NCI-H2081 (cell line): ENCODE results near the gene ARHGAP40.

Source experiments
- DNase-seq, 2 experiments: peaks; one replicate each; lab custom pipeline; 2025; lab: John Stamatoyannopoulos, UW

The ARHGAP40 gene

DNA sequence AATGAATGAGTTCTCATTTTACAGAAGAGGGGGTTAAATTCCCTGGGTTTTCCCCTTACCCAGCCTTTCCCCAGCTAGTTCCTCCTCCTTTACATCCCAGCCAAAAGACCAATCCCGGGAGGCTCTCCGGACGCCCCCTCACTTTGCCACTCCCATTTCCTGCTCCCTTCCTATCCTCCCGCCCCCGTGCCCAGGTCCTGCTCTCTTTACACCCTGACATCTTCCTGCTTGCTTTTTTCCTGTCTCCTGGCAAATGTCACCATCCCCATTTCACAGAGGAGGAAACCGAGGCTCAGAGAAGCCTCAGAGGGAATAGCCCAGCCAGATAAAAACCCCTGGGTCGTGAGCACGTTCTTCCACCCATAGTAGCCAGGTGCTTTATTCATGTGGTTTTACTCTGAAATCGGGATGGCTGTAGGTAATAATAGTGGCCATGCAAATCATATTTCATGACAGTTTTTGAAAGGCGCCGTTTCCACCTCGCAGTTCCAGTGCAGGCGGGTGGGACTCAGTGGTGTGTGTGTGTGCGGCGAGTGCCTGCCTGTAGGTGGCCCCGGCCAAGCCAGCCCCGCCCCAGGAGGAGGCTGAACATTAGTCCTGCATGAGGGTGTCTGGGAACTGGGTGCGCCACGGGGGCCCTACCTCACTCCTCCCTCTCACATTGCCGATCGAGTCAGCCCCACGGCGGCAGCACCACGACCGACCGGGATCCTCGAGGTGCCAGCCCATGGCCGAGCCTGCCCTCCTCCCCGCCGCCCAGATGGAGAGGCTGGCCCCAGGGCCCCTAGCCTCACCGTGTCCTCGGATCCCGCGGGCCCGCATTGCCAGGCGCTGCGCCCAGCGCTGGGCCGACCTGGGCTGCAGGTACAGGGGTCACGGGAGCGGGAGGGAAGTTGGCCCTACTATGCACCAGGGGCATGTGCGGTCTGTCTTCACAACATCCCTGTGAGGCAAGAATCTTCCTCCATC, at the start of gene ARHGAP40:
Gene ARHGAP40, plus strand, starts transcription at position 594 of the 969 bp plus-strand sequence.
- peak in 1 of 2 experiments; percentile 30 for DNase-seq

DNA sequence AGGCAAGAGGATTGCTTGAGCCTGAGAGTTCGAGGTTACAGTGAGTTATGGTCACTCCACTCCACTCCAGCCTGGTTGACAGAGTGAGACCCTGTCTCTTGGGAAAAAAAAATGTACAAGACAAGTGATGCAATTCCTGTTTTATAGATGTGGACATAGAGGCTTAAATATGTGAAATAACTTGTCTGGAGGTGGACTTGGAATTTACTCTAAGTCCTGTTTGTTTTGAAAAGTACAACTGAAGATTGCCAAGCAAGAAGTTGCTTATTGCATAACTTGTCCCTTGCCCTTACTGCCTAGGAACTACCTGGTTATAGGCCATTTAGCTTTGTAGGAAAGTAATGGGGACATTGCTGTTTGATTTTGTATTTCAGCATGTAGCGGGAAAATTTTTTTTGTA, 46.6 kb upstream of the ARHGAP40 start:
- DNase-seq: no peak

DNA sequence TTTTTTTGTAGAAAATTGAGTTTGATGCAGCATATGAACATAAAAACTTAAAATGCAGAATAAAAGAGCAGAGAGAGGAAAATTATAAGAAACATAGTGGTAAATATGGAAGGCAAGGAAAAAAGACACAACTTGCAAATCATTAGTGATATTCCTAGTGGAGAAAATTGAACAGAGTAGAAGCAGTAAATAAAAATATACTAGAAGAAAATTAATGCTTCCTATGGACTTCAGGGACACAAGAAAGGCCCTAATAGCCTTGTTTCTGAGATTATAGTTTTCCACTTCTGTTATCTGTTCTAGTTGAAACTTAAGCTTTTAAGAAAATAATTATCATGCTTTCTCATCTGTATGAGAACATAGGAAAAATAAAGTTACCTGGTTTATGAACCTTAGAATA, 46.2 kb upstream of the ARHGAP40 start:
- DNase-seq: no peak

DNA sequence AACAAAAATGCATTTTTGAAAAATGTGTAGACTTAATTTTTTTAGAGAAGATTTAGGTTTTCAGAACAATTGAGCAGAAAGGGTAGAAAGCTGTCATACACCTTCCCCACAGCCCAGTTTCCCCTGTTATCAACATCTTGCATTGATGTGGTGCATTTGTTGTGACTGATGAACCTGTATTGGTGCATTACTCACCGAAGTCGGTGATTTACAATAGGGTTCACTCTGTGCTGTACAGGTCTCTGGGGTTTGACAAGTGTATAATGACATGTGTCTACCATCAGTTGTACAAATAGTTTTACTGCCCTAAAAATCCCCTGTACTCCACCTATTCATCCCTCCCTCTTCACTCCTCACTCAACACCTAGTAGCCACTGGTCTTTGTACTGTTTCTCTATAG, 44.4 kb upstream of the ARHGAP40 start:
- no peak for DNase-seq

DNA sequence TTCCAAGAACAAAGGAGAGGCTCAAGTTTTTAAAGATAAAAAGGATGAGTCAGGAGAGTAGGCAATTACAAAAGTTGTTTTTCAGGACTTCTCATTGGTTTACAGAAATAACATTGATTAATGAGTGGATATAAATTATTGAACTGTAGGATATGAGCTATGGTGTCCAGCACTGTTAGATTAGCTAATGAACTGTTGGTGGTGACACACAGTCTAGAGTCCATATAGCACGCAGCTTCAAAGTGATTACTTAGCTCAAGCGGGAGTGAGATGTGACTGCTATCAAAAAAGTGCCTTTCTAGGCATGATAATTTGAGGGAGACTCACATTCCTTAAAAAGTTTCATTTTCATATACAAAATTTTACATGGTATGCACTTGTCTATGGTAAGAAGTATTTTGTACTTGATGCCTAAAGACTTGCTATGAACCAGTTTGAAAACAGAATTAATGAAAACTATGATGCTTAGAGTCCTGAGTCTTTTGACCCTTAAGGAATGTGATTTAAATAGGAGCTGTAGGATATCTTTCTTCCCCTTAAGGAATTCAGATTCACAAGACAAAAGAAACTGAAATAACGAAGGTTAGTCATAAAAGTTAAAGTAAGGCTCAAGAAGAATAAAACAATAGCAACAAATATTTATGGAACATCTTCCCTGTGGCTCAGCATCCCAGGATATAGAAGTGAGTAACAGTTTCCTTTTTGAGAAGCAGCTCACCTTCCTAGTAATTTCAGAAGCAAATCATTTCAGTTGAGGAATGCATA, 42.8 kb upstream of the ARHGAP40 start:
- no peak for DNase-seq

DNA sequence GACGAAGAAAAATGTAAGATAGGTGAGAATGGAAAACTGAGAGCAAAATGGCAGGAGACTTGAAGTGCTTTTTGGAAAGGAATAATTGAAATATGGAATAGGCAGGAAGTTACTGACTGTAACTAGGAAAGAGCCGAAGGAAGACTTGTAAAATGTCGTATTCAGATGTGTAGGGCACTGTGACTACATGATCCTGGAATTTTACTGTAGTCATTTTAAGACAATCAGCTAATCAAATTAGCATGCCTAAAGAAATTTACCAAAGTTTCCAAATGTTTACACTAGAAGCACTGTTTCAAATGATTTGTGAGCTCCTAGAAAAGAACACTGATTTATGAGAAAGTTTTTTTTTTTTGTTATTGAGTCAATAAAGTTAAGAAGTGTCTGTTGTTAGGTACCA, 41.8 kb upstream of the ARHGAP40 start:
- no peak for DNase-seq

DNA sequence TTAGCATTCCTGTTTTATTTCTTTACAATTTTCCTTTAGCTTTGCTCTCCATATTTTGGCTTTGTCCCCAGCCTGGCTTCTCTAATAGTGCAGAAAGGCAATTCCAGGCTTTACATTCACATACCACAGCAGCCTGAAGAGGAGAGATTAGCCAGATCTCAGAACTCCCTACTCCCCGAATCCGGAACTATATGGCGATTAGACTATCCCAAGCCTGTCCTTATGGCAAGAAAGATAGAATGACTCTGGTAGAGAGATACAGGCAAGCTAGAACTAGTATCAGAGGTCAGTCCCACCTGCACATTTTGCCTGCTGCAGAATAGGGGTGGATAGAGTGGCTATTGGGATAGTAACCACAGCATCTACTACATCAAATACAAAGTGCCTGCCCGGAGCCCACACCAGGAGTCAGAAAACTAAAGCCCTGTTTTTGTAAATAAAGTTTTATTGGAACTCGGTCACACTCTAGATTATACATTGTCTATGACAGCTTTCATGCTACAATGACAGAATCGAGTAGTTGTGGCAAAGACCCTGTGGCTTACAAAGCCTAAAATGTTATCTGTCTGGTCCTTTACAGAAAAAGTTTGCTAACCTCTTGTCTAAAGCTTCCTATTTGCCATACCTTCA, 37.7 kb upstream of the ARHGAP40 start:
- DNase-seq: no peak

DNA sequence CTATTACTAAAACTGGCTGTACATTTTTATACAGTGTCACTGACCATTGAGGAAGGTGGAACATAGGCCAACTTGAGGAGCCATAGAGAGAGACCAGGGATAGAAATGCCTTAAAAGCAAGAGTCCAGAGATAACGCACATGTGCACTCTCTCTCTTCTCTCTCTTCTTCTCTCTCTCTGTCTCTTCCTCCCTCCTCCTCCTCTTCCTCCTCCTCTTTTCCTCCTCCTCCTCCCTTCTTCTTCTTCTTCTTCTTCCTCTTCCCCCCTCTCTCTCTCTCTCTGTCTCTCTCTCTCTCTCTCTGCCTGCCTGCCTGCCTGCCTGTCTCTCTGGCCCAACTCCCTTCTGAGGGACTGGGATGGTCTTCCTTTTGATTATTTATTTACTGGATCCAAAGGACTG, 36.9 kb upstream of the ARHGAP40 start:
- no peak for DNase-seq

DNA sequence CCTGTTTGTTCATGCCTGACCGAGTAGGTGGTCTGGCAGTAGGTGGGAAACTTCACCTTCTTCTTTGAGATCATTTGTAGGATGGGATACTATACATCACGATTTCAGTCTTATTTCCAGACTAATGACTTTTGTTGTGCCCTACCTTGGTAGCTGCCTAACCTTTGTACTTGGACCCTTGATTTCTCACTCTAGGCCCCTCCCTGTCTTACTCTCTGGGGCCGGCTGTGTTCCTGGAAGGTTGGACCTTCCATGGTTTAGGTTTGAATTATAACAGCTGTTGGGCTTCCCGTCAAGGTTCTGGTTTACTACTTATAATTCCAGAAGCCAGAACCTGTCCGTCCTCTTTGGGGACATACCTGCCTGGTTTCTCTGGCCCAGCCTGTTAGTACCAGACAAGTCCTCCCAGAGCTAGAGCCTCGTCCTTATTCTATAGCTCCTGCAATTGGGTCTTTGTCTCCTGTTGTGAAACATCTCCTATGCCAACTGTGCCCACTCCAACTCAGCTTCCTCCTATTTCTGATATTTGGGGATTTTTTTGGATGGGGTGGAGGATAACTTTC, 35.5 kb upstream of the ARHGAP40 start:
- no peak for DNase-seq

DNA sequence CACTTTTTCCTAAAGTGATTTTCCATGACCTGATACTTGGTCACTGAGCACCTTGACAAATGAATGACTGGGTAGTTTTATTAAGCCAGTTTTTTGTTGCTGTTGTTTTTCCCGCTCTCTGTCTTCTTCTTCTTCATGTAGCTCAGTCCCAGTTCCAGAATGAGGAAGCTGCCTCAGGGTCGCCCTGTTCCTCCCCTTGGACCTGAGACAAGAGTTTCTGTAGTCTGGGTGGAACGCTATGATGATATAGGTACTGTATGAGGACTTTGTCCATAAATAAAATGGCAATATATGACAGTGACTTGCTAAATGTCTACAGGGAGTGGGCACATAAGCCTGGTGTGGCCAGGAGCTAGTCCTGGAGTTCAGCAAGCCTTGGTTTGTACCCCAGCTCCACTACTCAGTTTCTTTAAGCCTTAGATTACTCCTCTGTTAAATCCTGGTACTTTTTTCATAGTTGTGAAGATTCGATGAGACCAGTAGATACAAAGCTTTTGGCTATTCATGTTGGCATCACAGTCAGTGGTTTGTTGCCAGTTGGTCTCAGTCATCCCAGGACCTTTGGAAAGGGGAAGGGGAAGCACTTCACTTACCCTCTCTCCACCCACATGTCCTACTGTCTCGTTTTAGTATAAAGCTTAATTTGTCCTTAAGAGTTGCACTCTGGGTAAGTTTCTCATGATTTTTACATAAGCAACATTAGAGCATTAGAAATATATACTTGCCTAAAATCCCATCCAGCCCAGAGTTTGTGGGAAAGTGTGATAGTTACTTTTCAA, 31.7 kb upstream of the ARHGAP40 start:
- no peak for DNase-seq

DNA sequence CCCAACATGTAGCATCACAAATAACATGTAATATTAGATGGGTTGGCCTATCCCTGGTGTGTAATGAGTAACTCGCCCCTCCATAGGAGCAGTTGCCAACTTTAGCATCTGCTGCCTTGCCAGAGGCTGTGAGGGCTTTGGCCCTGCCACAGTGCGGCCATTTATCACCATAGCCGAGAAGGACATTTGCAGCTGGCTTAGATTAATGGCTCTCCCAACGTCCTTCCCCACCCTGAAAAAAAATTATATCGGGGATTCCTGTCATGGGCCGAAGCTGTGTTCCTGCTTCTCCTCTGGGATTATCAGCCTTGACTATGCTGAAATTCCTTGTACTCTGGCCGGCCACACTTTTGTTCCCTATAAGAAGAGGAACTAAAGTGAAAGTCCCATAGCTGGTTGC, 28.2 kb upstream of the ARHGAP40 start:
- DNase-seq: no peak

DNA sequence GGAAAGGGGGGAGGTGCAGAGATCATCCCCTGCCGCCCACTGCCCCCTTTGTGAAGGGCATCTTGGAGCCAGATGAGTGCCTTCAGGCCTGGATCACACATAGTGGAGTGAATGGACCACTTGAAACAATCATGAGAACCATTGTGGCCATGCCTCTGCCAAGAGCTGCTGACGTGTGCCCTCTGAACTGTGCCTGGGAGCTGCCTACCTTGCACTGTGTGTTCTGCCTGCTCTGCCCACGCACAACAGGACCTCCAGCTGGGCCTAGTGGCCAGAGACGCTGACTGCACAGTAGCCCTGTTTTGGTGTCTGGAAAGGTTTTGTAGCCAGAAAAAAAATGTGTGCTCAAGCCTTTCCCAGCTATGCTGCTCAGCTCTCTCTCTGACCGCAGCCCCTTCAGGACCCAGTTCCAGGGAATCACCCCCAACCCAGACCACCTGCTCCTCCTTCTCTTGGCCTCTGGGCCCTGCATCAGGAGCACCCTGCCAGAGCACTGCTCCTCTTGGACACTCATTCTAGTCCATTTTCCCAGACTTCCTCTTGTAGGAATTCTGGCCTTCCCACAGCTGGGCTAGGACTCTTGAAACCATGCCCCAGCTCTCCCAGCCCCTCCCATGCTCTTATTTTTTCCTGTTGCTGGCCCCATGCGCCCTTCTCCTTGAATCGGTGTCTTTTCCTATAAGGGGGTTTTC, 22.2 kb upstream of the ARHGAP40 start:
- DNase-seq: no peak

DNA sequence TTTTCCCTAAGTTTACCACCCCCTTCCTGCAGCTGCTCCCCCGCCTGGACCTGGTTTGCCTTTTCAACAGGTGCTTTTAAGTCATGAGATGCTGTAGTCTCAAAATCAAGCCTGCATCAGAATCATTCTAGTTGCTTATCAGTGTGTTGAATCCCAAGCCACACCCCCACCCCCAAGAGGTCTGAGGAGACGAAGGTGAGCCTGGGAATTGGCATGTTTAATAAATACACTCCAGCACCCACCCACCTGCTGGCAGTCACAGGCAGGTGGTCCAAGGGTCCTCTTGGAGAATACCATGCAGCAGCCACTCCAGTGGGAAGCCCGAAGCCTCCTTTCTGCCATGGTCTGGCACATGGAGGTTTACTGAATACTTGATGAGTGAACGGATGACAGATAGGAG, 21.7 kb upstream of the ARHGAP40 start:
- no peak for DNase-seq

DNA sequence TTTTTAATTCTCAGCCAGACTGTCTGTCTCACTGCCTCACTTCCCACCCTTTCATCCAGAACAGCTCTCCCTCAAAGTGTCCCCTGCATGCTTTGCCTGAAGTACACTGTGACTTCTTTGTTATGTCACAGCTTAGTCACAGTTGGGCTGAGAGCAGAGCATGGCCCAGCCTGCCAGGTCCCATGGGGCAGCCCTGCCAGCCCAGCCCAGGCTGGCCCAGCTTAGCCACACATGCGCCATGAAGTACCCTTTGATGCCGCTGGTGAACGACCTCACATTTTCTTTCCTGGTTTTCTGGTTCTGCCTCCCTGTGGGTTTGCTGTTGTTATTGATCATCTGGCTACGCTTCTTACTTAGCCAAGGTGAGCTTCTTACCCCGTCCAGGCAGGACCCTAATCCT, 20.6 kb upstream of the ARHGAP40 start, which contains the start of gene ADIG:
Gene ADIG, plus strand, starts transcription at position 185 of the 400 bp plus-strand sequence. Its CDS starts 54 bp downstream, at position 239.
- DNase-seq: no peak

DNA sequence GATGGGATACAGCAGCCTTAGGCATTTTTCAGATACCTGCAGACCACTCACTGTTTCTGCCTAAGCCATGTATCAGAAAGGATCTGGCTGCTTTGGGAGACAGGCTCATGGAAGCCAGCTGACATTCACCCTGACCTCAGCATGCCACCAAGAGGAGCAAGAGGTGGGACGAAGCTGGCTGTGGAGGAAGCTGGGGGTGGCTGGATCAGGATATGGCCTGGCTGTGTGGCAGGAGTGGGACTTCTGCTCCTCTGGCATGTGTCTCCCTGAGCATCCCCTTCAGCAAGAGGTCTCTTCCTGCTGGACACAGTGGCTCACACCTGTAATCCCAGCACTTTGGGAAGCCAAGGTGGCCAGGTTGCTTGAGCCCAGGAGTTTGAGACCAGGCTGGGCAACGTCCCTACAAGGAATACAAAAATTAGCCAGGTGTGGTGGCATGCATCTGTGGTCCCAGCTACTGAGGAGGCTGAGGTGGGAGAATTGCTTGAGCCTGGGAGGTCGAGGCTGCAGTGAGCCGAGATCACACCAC, 19.7 kb upstream of the ARHGAP40 start:
- no peak for DNase-seq

DNA sequence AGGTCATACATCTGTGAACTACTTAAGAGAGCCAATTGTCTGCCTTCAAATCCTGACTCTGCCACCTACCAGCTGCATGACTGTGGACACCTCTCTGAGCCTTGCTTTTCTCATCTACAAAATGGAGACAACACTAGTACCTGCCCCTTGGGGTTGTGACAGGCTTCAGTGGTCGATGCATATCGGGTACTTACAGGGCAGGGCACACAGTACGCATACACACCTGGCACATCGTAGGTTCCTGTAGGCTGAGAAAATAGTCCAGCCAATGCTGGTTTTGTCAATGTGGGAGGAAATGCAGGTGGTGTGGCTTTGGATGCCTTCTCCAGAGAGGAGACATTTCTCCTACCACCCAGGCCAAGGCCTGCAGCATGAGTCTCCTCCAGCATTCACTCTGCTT, 18.3 kb upstream of the ARHGAP40 start:
- no peak for DNase-seq

DNA sequence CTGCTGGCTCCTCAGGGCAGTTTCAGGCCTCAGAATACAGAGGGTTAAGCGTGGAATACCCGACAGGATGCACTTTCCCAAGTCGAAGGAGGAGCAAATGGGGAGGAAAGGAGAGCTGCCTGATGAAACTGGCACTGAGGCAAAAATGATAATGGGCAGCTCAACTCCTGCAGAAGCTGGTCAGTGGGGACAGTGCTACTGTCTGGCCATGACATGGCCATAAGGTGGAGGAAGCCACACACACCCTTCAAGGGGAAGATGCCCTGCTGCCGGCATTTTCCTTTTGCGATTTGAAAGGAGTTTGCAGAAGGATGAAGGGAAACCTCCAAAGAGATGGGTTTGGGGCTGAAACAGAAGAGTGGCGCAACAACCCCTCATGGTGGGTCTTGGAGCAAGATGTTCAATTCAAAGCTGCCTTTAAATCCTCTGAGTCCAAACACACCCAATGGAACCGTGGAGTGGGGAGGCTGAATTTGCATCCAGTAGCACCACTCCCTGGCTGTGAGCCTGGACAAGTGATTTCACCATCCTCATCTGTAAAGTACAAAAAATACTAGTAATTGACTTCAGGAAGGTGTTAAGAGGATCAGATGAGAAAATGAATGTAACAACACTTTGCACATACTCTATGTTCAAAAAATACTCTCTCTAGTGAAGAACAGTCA, 17.4 kb upstream of the ARHGAP40 start:
- DNase-seq: no peak

DNA sequence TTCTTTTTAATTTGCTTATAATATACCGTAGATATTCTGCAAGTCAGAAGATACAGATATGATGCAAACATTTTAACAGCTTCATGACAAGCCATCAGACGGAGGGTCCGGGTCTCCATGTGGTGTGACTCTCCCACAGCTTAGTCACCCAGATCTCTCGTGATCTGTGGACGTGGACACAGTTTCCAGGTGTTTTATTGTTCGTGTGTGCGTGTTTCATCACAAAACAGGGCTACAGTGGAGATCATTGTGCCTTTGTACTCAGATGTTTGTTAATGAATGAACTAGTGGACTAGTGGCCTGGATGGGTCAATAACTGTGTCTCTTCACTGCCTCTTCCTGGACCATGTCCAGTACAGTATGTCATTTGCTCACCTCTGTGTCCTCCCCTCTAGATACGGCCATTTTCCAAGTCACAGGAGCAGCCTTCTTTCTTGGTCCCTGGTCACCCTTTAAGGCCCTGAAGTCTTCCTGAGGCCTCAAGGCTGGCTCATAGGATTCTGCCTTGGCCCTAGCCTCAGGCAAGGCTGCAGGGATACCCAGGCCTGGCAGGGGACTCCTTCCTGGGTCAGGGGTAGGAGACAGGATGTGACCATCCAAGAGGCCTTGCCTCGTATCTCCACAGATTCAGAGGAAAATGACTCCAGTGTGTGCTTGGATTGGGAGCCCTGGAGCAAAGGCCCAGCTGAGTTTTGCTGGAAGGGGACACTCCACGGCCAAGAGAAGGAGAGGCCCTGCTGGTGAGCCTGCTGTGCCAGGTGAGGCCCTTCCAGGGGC, 16.0 kb upstream of the ARHGAP40 start:
- no peak for DNase-seq

DNA sequence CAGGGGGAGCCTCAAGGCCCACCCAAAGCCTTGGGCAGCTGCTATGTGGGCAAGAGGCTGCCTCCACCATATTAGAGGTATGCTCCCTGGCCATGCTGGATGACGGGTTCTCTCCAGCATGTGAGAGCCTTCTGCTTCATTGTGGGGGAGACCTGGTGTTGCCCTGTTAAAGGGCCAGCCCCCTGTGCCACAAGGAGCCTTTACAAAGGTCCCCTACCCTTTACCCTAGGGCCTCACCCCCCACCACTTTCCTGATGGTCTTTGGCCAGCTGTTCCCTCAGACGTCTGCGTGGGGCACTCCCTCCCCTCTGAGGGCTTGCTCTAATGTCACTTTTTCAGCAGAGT, 15.5 kb upstream of the ARHGAP40 start:
- DNase-seq: no peak
